Mesodermal cell (in vitro differentiated cells): ENCODE data around the gene BTN3A1.
A peak's percentile ranks its signal among the peaks of the same experiment; 100 is the strongest.

ENCODE experiments used
- H3K27ac ChIP-seq: 2 replicates; pipeline ENCODE4 v1.7.0; 2013; ENCODE audit warnings: mild to moderate bottlenecking, low read depth, low read length, moderate library complexity; ENCODE audit not compliant: severe bottlenecking
- H3K36me3 ChIP-seq: 2 replicates; pipeline ENCODE4 v1.7.1; 2013; ENCODE audit warnings: mild to moderate bottlenecking, low read length, moderate library complexity; ENCODE audit not compliant: control insufficient read depth, insufficient read depth
- H3K4me1 ChIP-seq: one replicate; pipeline ENCODE4 v1.7.1; 2013; ENCODE audit warnings: mild to moderate bottlenecking, low read length; ENCODE audit not compliant: insufficient read depth, control insufficient read depth, poor library complexity, severe bottlenecking
- H3K4me3 ChIP-seq: 2 replicates; pipeline ENCODE4 v1.7.0; 2013; ENCODE audit warnings: low read length, control low read depth, mild to moderate bottlenecking; ENCODE audit not compliant: insufficient read depth, poor library complexity, severe bottlenecking; ENCODE audit errors: extremely low read depth
- H3K9me3 ChIP-seq: 2 replicates; pipeline ENCODE4 v1.7.1; 2013; ENCODE audit warnings: mild to moderate bottlenecking, low read length, moderate library complexity; ENCODE audit not compliant: control insufficient read depth
- WGBS, 2 experiments: methylation state at CpG; one replicate each; pipeline ENCODE4 v1.1.5; 2013; ENCODE audit warnings: missing lambda C conversion rate in 2 of 2; ENCODE audit not compliant: insufficient coverage in 2 of 2; 5-methylcytosine and 5-hydroxymethylcytosine counted together

BTN3A1 gene

DNA sequence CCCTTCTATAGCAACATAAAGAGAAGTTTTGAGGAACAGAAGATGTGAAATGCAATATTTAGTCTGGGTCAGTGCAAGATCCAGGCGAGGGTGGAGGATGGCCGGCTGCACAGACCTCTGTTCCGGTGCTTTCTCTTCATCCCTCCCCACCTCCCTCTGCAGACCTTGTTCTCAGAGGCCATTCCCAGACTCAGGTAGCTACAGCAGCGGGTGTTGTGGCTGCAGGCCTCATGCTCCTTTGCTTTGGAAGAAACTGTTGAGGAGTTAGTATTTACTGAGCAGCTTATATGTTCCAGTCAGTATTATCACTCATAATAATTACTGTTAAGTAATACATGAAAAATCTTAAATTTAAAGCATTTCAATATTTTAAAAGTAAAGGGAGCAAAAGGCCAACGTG is 39.9 kb downstream of the BTN3A1 start:
- no peaks in the 10 kb centered on the region for H3K9me3 ChIP-seq
- 90 to 100% methylated on average over 1 to 2 of the region's 5 CpGs for WGBS, 2 experiments

DNA sequence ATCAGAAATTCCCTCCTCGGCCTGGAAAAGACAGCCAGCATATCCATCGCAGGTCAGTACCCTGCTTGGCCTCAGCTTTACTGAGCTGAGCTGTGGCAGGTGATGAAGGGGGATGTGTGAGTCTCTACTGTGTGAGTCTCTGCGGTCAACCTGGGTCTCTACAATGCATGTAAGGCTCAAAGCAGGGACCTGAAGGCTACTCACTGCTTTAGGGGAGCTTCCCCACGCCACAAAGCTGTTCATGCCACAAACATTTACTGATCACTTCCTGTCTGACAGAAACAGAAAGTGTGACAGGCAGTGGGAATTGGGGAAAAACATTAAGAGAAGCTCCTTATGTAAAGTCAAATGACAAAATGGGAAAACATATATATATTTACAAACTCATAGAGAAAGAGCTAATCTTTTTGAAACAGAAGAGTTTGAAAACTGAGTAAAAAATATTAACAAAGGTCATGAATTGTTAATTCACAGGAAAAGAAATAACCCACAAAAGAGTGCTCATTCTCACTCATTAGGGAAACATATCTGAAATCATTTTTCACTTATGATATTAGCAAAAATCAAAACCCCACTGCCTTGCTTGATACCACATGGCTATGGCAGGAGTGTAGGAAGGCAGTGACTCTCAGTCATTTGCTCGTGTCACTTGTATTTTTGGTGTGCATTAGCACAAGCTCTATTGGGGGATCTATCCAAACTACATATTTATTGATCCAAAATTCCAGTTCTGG is 44.0 kb downstream of the BTN3A1 start:
- Histone ChIP-seq H3K36me3 (no peaks in the 10 kb centered on the region), H3K4me3 (no peak overlapping the region), H3K9me3 (no peaks in the 10 kb centered on the region), H3K27ac (no peak overlapping the region), H3K4me1 (no peaks in the 10 kb centered on the region)
- WGBS, 2 experiments, result 80 to 93% methylated on average over 2 to 3 of the region's 5 CpGs

More for the DNA sequence above, 39.9 kb downstream of the BTN3A1 start:
- no peaks in the 10 kb centered on the region for H3K36me3 ChIP-seq
- no peaks in the 10 kb centered on the region for H3K4me1 ChIP-seq
- H3K4me3 ChIP-seq, result no peak overlapping the region
- no peak overlapping the region for H3K27ac ChIP-seq

DNA sequence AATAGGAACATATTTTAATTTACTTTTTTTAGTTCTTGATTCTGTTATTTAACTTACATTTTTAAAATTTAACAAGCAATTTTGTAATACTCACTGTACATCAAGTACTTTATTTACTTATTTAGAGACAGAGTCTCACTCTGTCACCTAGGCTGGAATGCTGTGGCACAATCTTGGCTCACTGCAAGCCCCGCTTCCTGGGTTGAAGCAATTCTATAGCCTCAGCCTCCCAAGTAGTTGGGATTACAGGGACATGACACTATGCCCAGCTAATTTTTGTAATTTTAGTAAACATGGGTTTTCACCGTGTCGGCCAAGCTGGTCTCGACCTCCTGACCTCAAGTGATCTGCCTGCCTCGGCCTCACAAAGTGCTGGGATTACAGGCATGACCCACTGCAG is 45.2 kb downstream of the BTN3A1 start:
- H3K4me1 ChIP-seq, result no peaks in the 10 kb centered on the region
- H3K36me3 ChIP-seq, result no peaks in the 10 kb centered on the region
- 98% methylated on average over 5 of the region's 5 CpGs for WGBS, 2 experiments
- no peak overlapping the region for H3K27ac ChIP-seq
- no peaks in the 10 kb centered on the region for H3K9me3 ChIP-seq
- no peak overlapping the region for H3K4me3 ChIP-seq

DNA sequence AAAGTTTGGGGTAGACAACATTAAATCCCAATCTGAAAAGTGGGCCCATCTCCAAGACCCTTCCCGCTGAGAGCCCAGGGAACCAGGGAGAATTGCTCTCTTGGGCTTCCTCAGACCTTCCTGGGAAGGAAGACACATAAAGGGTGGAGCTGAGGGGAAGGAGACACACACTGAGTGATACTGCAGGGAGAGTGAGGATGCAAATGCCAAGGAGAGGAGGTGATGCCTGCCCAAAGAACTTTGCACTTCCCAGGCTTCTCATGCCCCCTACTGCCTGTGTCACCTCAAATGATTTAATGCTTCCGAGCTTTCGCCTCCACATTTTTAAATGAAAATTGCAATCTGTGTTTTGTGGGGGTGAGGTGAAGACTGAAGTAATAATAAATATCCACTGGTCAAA is 48.2 kb downstream of the BTN3A1 start:
- Histone ChIP-seq H3K27ac (no peak overlapping the region), H3K36me3 (no peaks in the 10 kb centered on the region), H3K9me3 (no peaks in the 10 kb centered on the region), H3K4me3 (no peak overlapping the region), H3K4me1 (no peaks in the 10 kb centered on the region)
- 33 to 100% methylated on average over 1 of the region's 3 CpGs for WGBS, 2 experiments

DNA sequence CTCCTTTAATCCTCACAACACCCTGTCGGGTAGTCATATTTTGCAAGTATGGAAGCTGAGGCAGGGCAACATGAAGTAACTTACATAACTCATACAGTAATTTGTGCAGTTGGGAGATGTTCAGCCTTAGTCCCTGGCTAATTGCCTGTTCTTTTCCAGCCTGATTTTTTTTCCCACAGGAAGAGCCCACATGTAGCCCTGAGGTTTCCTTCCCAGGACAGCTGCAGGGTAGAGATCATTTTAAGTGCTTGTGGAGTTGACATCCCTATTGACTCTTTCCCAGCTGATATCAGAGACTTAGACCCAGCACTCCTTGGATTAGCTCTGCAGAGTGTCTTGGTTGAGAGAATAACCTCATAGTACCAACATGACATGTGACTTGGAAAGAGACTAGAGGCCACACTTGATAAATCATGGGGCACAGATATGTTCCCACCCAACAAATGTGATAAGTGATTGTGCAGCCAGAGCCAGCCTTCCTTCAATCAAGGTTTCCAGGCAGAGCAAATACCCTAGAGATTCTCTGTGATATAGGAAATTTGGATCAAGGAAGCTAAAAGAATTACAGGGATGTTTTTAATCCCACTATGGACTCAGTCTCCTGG is 50.7 kb downstream of the BTN3A1 start:
- WGBS, 2 experiments, result no CpG with 5 or more reads among the region's 1 CpG
- peaks cover 4% of the 10 kb centered on the region for H3K4me1 ChIP-seq
- no peak overlapping the region for H3K4me3 ChIP-seq
- no peak overlapping the region for H3K27ac ChIP-seq
- H3K36me3 ChIP-seq, result no peaks in the 10 kb centered on the region
- no peaks in the 10 kb centered on the region for H3K9me3 ChIP-seq

DNA sequence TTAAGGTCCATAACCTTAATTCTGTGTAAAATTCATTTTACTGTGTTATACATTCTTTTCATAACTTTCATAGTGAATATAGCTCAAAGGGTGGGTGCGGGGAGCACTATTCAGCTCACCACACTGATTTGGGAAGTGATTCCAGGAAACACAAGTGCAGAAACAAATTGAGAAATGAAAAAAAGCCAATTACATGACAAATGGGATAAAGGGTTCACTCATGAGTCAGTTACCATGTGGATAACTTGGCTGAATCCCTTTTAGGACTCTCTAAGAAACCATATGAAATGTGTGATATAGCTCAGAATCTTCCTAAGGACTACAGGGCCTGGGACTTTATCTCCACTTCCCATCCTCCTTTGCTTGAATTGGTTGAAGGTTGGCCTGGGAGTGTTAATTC is 52.6 kb downstream of the BTN3A1 start:
- WGBS, 2 experiments, result 67% methylated on average over 1 of the region's 1 CpG; no CpG with 5 or more reads in 1 of the 2 experiments
- Histone ChIP-seq H3K36me3 (peaks cover 7% of the 10 kb centered on the region), H3K4me1 (peaks cover 10% of the 10 kb centered on the region)

DNA sequence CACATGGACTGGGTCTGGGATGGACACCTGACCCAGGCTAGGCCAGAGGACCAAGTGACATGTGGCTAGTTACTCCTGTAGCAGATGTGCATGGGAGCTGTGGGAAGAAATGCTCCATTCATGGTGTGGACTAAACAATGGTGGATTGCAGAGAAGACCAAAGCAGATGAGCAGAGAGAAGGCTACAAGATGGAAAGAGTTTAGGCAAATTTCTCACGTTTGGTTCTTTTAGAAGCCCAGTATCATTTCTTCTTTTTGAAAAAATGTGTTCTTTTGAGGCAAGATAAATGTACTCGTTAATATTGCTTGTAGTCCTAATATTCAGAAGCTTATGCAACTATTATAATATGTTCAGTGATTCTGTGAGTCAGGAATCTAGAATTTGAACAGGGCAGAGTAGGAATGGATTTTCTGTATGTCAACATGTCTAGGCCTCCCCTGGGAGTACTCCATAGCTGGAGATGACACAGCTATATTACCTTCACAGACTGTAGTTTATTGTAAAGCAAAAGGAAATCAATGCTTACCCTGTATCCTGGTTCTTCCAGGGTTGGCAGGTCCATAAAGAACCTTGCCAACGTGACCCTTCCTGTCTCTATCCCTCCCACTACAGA is 53.4 kb downstream of the BTN3A1 start:
- H3K36me3 ChIP-seq, result peaks cover 15% of the 10 kb centered on the region
- 82 to 100% methylated on average over 1 of the region's 3 CpGs for WGBS, 2 experiments

More for the DNA sequence above, 52.6 kb downstream of the BTN3A1 start:
- no peaks in the 10 kb centered on the region for H3K9me3 ChIP-seq
- H3K4me3 ChIP-seq, result no peak overlapping the region
- H3K27ac ChIP-seq, result no peak overlapping the region

DNA sequence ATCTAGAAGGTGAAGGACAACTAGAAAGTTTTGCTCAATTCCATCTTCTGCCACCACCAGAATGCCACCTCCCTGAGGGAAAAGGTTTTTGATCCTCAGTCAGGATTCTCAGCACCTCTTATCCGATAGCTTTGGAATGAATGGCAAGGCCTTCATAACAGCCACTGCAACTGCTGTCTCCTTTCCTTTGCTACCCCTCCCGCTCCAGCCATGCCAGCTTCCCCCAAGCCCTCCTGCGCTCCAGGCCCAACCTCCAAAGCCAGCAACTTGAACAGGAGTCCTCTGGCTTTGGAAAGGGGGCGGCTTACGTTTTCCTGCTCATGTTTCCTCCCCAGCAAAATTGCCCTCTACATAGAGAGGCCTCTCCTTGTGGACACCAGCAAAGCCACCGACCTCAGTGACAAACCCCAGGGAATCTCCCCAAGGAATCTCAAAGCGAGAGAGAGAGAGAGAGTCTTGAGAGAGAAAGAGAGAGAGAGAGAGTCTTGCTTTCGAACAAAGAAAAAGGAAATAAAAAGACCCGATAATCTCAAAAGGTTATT is 55.3 kb downstream of the BTN3A1 start:
- Histone ChIP-seq H3K36me3 (peaks cover 29% of the 10 kb centered on the region), H3K27ac (peak overlapping the region; percentile 75), H3K4me1 (peaks cover 10% of the 10 kb centered on the region), H3K4me3 (peak overlapping the region; percentile 95), H3K9me3 (no peaks in the 10 kb centered on the region)
- 18 to 35% methylated on average over 6 of the region's 9 CpGs for WGBS, 2 experiments

More for the DNA sequence above, 53.4 kb downstream of the BTN3A1 start:
- Histone ChIP-seq H3K4me3 (no peak overlapping the region), H3K27ac (no peak overlapping the region), H3K9me3 (no peaks in the 10 kb centered on the region), H3K4me1 (peaks cover 10% of the 10 kb centered on the region)

DNA sequence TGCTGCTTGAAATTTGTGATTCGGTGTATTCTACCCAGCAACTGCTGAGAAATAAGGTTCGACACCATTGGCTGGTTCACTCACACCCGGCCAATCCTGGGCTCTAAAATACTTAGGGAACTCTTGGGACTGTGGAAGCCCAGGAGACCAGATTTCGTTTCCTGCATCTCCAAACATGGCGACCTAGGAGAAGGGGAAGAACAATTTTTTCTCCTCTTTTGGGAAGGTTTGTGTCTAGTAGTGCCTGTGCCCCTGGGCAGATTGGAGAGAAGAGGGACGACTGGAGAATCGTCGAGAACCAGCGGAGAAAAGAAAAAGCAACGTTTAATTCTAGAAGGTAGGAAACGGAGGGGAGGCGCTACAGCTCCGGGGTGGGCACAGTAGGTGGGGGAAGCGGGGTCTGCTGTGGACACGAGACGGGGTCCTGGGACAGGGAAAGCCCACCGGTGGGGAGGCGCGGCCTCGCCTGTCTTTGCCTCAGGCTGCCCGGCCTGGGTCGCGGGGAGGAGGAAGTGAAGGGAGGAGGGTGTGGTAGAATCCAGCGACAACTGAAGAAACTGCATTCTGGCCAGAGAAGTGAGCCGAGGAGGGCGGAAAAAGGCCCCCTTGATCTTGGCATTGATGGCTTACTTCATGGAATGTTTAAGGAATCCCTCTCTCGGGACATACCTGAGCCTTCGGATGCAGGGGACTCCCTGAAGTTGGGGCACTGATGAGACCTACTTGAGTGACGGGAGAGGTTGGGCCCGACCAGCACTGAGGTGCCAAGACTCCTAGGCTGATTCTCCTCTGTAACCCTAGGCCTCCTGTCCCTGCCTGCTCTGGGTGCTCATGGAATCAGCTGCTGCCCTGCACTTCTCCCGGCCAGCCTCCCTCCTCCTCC is 56.0 kb downstream of the BTN3A1 start, which contains the start of gene BTN2A1:
TSS of gene BTN2A1 (plus strand) at position 150 of the 883 bp plus-strand sequence. CDS start at position 832, 682 bp downstream.
- H3K27ac ChIP-seq, result peak within 1 kb of the TSS; percentile 75
- H3K36me3 ChIP-seq, result peaks cover 36% of the 10 kb centered on the region
- WGBS, 2 experiments, result 1% methylated on average over 19 of the region's 31 CpGs
- H3K4me1 ChIP-seq, result peaks cover 10% of the 10 kb centered on the region
- H3K9me3 ChIP-seq, result no peaks in the 10 kb centered on the region
- H3K4me3 ChIP-seq, result peak within 1 kb of the TSS; percentile 95
